HT1080 (cell line): ENCODE results near the gene ARMC9. TPM values are rescaled to one million over a fixed set of nuclear protein-coding genes. Genes with fewer than 3 reads are reported as not detected.
"Not testable (repeated sequence)": the region's sequence is repeated elsewhere in the genome, so short reads cannot be mapped to it uniquely, and the experiment has no call there.

Source experiments
- DNase-seq: peaks from one replicate; pipeline ENCODE4 v3.0.0-alpha.2; 2015; ENCODE audit warnings: low read depth
- total RNA-seq: library from RNA; depleted of rRNA; stranded (reverse); fragments of >200 nt; shearing (Covaris generic); gene quantifications from 2 replicates; pipeline ENCODE4 v1.2.3, GENCODE V29; 2014

Gene ARMC9
- total RNA-seq, 1 experiment from 2014 or later, result 13.0 TPM

DNA sequence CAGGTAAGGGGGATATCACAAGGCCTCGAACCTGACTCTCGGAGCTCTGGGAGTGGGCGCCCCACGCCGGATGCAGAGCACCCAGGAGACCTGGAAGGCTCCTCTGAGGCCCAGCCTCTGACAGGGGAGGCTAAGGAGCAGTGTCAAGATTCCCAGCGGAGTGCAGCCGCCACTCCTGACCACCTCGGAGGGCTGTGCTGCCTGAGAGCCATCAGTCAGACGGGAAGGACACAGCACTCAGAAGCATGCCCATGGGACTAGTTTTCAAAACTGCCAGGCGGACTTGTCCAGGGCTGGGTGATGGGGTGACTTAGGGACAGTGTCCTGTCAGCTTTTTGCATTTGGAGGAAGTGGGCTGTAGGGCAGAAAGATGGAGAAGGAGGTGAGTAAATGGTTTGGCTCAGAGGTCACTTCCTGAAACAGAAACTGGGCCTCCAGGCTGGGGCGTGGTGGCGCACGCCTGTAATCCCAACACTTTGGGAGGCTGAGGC lies 162.5 kb downstream of the ARMC9 start:
- no peak for DNase-seq

DNA sequence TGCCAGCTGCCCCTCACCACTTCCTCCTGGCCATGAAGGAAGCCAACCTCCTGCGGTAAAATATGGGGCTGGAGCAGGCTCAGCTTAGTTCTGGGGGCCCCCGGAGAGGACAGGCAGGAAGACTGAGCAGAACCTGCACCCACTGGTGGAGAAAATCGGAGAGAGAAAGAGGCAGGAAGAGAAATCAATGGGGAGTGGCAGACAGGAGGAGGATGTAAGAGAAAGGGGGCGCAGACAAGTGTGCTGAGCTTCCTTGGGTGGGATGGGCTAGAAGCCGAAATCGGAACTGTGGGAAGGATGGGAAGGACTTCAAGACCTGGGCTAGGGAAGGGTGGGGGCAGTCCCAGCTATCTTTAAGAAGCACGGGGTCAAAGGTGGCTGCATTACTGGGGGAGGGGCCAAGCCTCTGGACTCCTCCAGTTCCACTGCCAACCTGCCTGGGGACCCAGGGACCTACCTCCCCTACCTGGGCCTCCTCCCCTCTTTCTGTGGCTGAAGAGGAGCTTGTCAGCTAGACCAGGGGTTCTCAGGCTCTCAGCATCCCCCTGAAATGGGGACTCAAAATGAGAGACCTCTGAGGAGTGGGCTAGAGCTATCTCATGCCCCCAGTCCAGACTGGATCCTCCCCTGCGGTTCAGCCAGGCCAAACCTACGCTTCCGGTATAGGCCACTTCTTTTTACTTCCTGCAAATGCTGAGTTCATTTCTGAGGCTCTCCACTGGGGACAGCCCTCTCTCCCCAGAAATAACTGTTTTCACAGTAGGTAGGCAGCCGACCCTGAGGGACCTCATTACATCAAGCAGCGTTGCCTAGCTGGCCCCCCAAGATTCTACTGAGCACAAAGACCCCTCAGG lies 163.5 kb downstream of the ARMC9 start:
- no peak for DNase-seq

DNA sequence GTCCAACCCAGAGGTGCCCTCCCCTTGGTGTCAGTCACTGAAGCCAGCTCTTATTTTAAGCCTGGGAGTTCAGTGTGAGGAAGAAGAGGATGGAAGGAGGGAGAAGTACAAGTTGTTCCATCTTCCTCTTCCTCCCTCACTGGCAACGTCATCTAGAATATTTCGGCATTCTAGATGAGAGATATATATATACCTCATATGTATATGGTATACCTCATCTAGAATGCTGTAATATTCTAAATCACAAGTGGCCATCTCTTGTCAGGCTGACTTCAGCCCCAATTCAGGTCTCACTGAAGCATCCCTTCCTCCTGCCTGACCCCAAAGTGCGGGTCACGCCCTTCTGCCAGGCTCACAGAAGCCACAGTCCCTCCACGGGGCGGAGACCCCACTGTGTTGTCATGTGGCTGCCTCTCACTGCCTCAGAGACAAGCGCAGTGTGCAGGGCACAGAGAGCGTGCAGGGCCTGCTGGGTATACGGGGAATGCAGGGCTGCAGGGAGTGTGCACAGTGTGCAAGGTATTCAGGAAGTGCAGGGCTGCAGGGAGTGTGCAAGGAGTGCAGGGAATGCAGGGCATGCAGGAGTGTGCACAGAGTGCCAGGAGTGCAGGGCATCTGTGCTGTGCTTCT lies 164.2 kb downstream of the ARMC9 start:
- no peak for DNase-seq

DNA sequence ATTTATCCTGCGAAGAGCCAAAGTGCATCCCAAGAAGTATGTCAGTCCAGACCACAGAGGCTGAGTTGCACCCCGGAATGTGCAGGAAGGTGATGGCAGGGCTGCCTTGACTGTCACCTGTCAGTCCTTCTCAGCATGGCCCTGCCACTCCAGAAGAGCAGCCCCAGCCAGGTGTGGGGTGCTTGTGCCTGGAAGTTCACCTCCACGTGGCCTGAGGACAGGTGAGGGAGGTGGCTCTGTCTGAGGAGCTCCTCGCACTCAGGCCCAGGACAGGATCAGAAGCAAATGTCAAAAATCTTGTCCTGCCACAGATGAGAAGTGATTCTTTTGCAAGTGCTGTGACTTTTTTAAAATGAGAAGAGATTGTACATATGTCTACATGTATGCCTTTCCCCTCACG lies 165.6 kb downstream of the ARMC9 start:
- no peak for DNase-seq

DNA sequence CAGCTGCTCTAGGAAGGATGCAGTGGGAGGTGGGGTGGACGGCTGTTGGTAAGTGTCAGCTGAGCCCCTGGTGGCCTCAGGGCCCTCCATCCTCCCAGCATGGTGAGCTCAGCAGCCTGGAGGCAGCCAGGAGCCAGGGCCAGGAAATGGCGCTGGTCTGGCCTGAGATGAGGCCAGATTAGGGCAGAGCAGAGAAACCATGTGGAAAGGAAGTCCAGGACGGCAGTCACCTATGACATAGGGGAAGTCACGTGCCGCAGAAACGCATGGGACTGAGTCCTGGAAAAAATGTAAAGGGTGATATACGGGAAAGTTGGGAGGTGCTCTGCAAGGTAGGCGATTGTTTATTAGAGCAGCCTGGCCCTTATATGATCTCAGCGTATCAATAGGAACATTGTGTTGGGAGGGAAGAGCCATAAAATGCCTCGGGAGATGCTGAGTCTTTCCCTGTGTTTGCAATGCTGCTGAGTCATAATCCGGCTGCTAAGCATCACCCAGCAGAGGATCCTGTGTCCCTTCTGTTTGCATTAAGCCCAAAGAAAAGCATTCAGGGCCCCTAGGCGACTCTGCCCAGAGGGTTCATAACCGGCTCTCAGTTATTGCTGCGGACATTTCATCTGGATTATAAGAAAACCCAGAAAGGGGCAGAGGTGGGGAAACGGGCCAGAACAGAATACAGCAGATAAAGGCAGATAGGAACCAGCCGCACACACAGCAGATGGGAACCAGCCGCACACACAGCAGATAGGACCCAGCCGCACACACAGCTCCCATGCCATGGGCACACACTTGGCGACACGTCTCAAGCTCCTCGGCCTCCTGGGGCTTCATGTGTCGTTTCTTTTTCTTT lies 166.8 kb downstream of the ARMC9 start:
- peak; percentile 93 for DNase-seq

DNA sequence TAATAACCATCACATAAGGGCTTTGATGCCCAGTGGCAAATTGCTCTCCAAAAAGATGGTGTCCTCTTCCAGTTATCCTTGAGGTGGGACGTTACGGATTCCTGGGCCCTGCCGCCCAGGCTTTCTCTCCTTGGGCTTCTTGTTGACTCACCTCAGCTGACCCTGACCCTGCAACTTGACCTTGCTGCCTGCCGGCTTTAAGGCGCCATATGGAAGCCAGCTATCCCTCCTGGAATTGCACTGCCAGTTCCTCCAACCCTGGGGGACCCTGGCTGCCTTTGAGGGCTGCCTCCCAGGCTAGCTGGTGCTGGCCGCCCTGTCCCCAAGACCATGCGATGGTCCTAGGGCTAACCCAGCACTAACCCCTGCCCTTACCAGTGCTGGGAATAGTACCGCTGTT lies 168.7 kb downstream of the ARMC9 start:
- no peak for DNase-seq

DNA sequence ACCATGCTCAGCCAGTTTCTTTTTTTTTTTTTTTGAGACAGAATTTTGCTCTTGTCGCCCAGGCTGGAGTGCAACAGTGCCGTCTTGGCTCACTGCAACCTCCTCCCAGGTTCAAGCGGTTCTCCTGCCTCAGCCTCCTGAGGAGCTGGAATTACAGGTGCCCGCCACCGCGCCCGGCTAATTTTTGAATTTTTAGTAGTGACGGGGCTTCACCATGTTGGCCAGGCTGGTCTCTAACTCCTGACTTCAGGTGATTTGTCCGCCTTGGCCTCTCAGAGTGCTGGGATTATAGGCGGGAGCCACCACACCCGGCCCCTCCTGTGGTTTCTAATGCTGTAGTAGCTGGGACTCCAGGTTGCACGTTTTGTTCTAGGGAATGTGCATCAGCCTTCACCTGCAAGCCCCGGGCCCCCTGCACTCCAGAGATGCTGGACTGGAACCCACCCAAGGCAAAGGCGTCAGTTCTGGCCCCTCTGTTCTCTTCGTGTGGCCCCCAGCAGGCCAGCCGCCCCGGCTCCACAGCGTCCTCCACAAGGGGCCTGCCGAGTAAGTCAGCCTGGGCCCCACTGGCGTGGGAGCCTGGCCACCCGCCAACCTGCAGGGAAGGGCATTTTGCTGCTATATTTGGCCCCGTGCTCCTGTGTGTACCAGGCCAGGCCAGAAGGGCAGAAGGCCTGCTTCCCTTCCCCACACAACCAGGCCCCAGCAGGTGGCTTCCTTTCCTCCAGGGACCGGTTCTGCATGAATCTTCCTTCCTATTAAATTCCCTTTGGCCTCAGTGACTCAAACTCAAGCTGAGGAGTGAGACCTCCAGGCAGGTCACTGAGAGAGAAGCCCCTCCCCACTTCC lies 171.4 kb downstream of the ARMC9 start:
- no peak for DNase-seq

DNA sequence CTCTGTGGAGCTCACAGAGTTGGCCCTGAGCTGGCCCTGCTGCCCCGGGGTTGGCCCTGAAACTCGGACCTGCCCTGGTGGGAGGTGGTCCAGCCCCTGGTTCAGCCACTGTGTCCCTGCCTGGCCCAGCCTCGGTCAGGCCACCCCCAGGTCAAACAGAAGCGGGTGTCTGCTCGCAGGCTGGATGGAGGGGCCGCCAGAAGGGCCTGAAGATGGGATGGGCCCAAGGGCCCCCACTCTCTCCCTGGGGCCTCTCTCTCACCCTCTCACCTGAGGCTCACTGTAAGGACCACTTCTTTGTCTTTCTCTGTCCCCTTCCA lies 172.0 kb downstream of the ARMC9 start:
- DNase-seq, result no peak

DNA sequence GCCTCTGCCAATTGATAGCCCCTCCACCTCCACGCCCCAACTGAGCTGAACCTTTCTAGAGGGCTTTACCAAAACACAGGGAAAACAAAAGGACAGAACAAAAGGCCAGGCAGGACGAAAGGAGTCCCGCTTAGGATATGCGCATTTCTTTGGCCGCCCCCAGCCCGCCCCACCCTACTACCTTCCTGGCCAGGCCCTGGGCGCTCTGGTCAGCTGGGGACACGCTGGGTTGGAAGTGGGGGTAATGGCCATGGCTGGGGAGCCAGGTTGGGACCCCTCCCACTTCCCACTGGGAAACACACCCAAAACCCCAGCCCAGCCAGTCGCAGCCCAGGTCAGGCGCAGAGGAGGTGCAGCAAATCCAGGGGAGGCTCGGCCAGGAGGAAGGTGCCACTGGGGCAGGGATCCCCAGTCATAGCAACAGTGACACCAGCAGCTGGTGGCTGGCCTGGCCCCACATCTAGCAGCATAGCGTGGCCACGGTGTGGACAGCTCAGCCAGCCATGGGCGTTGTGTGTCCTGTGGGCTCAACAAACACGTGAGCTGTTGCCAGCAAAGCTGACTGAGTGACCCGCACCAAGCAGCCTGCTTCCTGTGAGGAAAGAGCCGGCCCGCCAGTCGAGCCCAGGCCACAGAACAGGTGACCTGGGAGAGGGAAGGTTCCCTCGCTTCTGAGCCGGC lies 172.5 kb downstream of the ARMC9 start:
- DNase-seq, result no peak

DNA sequence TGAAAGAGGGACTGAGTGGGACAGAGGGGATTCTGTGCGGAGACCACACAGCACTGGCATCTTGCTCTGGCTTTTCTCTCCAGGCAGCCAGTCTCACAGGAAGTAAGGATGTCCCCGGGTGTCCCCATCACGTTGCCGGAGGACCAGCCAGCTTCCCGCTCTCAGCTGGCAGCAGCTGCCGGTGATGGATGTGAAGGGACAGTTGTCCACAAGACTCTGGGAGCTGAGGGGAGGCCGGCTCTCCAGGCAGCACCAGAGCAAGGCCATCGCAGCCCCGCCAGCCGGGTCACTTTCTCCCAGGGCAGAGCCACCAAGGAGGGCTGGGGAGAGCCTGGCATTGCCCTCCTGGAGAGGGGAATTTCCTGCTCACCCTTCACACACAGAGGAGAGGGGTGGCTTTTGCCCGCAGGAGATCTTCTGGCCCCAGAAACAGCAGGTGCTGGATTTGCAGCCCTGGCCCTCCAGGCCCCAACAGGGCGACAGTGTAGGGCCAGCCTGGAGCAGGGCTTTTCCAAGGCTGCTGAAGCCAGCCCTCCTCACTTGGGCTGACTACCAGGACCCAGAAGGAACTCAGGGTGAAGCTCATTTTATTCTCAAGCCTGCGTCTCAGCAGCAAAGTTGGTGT lies 173.1 kb downstream of the ARMC9 start:
- DNase-seq, result no peak

DNA sequence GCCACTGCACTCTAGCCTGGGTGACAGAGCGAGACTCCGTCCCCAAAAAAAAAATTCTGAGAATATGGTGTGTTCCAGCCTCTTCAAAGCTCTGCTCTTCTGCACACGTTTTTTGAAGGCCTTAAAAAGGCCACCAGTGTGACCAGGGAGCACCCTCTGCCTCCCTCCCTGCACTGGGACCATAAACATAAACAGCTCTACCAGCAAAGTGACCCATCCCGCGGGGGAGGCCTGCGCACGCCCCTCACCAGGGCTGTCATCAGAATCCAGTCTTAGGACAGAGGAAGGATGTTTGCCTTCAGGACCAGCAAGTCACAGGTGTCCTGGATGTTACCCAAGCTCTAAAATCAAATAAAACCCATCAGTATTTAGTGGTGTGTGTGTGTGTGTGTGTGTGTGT lies 173.9 kb downstream of the ARMC9 start:
- DNase-seq, result no peak

DNA sequence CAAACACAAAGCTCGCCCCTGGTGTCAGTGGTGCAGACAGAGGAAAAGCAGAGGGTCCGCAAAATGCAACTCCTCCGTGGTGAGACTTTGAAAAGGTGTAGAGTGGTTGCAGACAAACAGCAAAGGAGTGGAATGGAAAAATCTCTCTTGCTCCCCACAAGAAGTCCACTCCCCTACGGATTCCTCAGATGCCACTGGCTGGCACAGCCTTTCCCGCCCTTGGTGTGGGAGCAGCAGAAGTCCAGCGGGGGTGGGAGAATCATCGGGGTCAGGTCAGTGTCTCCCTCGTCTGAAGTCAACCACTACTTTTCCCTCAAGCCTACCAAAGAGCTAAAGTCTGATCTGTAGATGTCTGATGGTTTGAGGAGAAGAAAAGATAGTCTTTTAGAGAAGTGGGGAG lies 174.8 kb downstream of the ARMC9 start:
- DNase-seq, result no peak

DNA sequence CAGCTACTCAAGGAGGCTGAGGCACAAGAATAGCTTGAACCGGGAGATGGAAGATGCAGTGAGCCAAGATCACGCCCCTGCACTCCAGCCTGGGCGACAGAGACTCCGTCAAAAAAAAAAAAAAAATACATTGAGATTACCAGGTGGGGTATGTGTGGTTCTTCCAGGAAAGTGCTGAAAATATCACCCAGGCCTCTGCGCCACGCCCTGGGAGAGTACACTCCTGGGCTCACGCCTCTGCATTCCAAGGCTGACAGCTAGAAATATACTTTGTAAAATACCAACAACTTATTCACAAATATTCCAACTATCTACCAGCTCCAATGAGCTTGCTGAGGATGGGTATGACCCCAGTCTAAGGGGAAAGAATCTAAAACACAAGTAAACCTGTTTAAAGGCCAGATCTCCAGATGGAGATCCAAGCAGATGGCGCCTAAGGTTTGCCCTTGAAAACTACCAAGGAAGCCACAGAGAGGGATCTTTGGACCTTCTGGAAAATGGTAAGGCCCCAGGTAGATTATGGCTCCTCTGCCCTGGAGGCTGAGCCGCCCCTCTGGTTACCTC lies 175.4 kb downstream of the ARMC9 start:
- no peak for DNase-seq

DNA sequence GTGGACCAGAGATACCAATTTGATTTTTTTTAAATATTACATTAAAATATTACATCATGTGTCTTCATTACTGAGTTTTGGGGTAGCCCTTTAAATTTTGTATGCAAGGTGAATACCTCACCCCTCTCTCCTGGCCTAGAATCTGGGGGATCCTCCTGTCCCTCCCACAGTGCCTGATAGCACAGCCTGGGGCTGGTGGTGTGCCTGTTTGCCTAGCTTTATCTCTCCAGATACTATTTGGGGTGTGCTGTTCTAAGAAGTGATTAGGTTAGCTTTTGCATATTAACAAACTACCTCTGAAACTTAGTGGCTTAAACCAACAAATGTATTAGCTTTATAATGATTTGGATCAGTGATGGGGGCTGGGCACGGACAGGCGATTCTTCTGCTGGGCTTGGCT lies 176.3 kb downstream of the ARMC9 start:
- no peak for DNase-seq

DNA sequence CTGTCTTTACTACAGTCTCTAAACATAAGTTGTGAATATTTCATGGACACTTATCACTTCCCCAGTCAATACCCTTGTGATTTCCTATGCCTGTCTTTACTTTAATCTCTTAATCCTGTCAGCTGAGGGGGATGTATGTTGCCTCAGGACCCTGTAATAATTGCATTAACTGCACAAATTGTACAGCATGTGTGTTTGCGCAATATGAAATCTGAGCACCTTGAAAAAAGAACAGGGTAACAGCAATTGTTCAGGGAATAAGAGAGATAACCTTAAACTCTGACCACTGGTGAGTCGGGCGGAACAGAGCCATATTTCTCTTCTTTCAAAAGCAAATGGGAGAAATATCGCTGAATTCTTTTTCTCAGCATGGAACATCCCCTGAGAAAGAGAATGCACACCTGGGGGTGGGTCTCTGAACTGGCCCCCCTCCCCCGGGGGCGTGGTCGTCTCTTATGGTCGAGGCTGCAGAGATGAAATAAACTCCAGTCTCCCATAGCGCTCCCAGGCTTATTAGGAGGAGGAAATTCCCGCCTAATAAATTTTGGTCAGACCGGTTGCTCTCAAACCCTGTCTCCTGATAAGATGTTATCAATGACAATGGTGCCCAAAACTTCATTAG lies 177.7 kb downstream of the ARMC9 start:
- DNase-seq, result not testable (repeated sequence)

DNA sequence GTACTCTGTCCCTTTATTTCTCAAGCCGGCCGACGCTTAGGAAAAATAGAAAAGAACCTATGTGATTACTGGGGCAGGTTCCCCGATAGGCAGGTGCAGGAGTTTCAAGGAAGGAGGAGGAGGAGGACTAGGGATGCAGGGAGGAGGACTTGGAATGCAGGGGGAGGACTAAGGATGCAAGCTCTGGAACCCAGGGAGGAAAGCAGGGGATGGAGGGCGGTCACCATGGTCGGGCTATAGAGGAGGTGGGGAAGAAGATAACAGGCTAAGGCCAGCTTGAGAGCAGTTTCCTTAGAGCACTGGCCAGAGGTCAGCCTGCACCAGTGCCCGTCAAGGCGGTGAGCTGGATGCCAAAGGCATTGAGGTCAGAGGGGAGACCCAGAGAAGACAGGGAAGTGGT lies 178.4 kb downstream of the ARMC9 start:
- no peak for DNase-seq

DNA sequence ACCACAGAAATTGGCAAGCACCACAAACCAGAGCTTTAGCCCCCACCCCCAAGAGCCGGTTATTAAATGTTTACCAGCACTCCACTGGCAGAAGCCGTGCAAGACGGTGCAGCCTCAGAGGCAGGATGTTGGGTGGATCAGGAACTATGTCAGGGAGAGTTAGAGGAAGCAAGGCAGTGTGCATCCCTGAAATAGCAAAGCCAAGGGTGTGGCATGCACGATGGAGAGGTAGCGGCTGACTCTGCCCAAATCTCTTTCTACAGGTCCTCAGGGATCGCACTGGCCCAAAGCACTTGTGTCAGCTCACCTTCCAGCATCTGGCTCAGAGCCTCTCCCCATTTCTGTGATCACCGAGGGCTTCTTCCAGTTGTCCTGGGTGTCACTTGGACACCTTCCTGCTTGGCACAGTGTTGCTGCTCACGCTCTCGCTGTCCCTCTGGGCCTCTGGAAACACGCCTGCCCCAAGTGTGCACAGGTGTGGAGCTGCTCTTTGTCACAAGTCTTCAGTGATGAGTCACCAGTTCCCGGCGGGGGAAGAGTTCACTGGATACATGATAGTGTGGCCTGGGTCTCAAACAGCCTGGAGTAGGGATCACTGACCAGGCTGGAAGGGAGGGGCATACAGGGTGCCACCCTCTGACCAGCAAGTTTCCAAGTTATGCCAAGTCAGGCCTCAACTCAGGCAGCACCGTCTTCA lies 179.7 kb downstream of the ARMC9 start:
- DNase-seq, result no peak
